Esophagus muscularis mucosa (tissue), 4 donors: Measurements from ENCODE around the gene ZFHX3. TPM values are rescaled to one million over a fixed set of nuclear protein-coding genes. Genes with fewer than 3 reads are reported as not detected.

ENCODE experiments used
- DNase-seq: peaks from one replicate; pipeline ENCODE4 v3.0.0-alpha.2; 2017; ENCODE audit errors: extremely low spot score
- H3K27ac ChIP-seq, 4 donors: fragments of 200-600 bp; sonication (generic); replicated peaks in 1 of 4; 1 replicate in 3 of 4; 2 replicates in 1 of 4; pipeline ENCODE4 v1.5.1; 2016 to 2019; ENCODE audit warnings: mild to moderate bottlenecking in 1 of 4
- H3K27me3 ChIP-seq, 4 donors: fragments of 200-600 bp; sonication (generic); one replicate each; pipeline versions ENCODE4 v1.5.1 to v1.6.0; 2016 to 2019
- H3K36me3 ChIP-seq, 4 donors: fragments of 200-600 bp; sonication (generic); one replicate each; pipeline ENCODE4 v1.5.1; 2016 to 2019
- H3K4me1 ChIP-seq, 4 donors: fragments of 200-600 bp; sonication (generic); one replicate each; pipeline ENCODE4 v1.5.1; 2016 to 2019
- H3K4me3 ChIP-seq, 4 donors: fragments of 200-600 bp; sonication (generic); 1 replicate in 2 of 4; 2 replicates in 2 of 4; pipeline ENCODE4 v1.5.1; 2016 to 2019; ENCODE audit warnings: mild to moderate bottlenecking in 4 of 4, moderate library complexity in 1 of 4
- H3K9me3 ChIP-seq, 4 donors: fragments of 200-600 bp; sonication (generic); 1 replicate in 3 of 4; 2 replicates in 1 of 4; pipeline ENCODE4 v1.5.1; 2016 to 2019
- EP300 ChIP-seq: sonication (generic); formaldehyde crosslinking; IDR thresholded peaks from one replicate; pipeline ENCODE4 v1.6.1; 2017; ENCODE audit warnings: antibody characterized with exemption
- POLR2A ChIP-seq: fragments of 450-650 bp; IDR thresholded peaks from one replicate; pipeline ENCODE4 v1.6.1; 2017; ENCODE audit warnings: antibody characterized with exemption, moderate library complexity, mild to moderate bottlenecking, low read depth
- POLR2AphosphoS5 ChIP-seq, 2 donors: sonication (generic); formaldehyde crosslinking; IDR thresholded peaks; one replicate each; pipeline ENCODE4 v1.6.1; 2017; ENCODE audit warnings: antibody characterized with exemption in 2 of 2
- WGBS: methylation state at CpG from one replicate; pipeline ENCODE4 v1.1.5; 2018; 5-methylcytosine and 5-hydroxymethylcytosine counted together
- intact Hi-C: fragments of 100-400 bp; cut with DNase I; formaldehyde crosslinking; loops from one replicate; pipeline ENCODE4 v1.15.1; 2023
- total RNA-seq, 4 donors: library from RNA; depleted of rRNA; stranded (reverse); fragments of >200 nt; gene quantifications; one replicate each; pipeline versions ENCODE4 v1.1.0 to v1.2.1, GENCODE V29; 2016
- TF ChIP-seq, protein P1 (sequence below), 3 experiments: fragments of 200-600 bp in 2 of 3; fragments of 450-650 bp in 1 of 3; sonication (generic) in 2 of 3; IDR thresholded peaks; one replicate each; pipeline ENCODE4 v1.5.1; 2017 to 2019; ENCODE audit warnings: antibody characterized with exemption in 3 of 3, mild to moderate bottlenecking in 2 of 3, moderate library complexity in 1 of 3

Gene ZFHX3
- total RNA-seq, 4 donors from 2014 or later = 25.7 to 53.0 (median 30.6) TPM

DNA sequence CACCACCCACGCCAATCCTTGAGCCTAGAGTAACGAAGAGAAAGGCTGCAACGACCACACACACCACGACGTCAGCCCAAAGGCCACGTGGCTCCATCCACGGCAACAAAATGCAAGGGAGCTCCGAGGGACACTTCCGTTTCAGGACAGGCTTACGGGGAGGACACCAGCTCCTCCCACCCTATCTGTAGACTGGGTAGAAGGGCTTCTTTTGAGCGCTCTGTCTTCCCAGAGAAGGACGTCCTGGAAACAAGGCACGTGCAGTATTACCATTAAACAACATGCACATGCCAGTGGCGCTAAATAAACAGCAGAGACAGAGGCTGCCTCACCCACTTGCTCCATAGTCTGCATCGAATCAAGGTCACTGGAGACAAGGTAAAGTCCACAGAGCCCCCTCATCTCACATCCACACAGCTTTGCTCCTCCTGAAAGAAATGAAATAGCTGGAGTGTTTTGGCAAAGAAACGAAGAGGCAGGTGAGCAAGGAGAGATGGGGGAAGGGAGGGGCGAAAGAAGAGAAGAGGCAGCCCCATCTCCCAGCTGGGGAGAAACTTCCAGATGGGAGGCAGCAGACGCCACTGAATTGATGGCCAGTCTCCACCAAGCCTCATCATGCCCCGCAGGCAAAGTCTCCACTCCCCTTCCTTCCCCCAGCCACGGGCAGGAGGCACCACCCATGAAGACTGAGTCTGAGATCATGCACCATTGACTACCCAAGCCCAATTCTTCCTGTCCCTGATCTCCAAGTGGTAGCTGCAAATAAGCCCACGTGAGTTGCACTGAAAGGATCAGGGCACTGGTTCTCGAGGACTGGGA lies 24.0 kb downstream of the ZFHX3 start:
- Histone ChIP-seq H3K36me3 (peaks cover 0 to 4% (median 0%) of the 10 kb centered on the region in 4 donors), H3K4me1 (peaks cover 48 to 98% (median 60%) of the 10 kb centered on the region in 4 donors), H3K9me3 (no peaks in the 10 kb centered on the region), H3K4me3 (no peak overlapping the region), H3K27me3 (no peaks in the 10 kb centered on the region), H3K27ac (no peak overlapping the region)
- TF ChIP-seq, protein P1, sequence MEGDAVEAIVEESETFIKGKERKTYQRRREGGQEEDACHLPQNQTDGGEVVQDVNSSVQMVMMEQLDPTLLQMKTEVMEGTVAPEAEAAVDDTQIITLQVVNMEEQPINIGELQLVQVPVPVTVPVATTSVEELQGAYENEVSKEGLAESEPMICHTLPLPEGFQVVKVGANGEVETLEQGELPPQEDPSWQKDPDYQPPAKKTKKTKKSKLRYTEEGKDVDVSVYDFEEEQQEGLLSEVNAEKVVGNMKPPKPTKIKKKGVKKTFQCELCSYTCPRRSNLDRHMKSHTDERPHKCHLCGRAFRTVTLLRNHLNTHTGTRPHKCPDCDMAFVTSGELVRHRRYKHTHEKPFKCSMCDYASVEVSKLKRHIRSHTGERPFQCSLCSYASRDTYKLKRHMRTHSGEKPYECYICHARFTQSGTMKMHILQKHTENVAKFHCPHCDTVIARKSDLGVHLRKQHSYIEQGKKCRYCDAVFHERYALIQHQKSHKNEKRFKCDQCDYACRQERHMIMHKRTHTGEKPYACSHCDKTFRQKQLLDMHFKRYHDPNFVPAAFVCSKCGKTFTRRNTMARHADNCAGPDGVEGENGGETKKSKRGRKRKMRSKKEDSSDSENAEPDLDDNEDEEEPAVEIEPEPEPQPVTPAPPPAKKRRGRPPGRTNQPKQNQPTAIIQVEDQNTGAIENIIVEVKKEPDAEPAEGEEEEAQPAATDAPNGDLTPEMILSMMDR (IDR thresholded peaks at IDR 0.05) = no peak
- TF ChIP-seq POLR2AphosphoS5 (IDR thresholded peaks at IDR 0.05) = no peak
- no peak for TF ChIP-seq EP300
- TF ChIP-seq POLR2A = no peak
- no peak for DNase-seq
- intact Hi-C loops = no loop called here
- 94% methylated on average over 20 of the region's 22 CpGs for WGBS

DNA sequence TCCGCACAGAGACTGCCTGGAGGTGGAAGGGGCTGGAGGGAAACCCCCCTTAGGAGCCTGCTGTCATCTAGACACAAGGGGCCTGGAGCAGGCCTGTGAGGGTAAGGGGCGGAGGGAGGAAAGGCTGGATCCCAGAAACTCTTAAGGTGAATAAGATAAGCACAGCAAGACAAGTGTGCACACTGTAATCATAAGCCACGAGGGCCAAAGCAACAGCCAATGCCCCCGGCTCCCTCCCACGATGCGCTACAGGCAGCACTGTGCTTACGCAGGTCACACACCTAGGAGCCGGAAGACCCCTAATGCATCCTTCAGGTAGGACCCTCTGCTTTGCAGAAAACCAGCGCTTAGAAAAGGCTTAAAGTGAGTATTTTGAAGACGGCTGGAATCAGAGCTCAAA lies 24.6 kb downstream of the ZFHX3 start:
- Histone ChIP-seq H3K4me3 (no peak overlapping the region), H3K36me3 (peaks cover 0 to 4% (median 0%) of the 10 kb centered on the region in 4 donors), H3K27me3 (no peaks in the 10 kb centered on the region), H3K27ac (no peak overlapping the region), H3K9me3 (no peaks in the 10 kb centered on the region), H3K4me1 (peaks cover 47 to 98% (median 62%) of the 10 kb centered on the region in 4 donors)
- no peak for DNase-seq
- WGBS = 93% methylated on average over 10 of the region's 10 CpGs
- intact Hi-C loops = no loop called here
- no peak for TF ChIP-seq EP300
- TF ChIP-seq, protein P1 (IDR thresholded peaks at IDR 0.05) = no peak

DNA sequence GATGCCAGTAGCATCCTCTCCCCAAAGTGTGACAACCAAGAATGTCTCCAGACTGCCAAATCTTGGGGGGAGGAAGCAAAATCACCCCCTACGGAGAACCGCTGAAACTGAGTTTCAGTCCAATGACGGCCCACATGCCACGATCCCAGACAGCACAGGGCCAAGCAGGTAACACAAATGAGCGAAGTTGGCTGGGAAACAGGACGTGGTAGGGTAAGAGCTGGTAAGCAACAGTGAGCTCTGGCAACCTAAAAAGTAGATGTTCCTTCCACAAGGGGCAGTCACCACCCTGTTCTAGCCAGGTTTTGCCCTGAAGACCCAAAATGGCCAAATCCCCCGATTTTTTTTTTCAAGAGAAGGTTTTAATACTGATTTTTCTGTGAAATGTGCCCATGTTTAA lies 25.4 kb downstream of the ZFHX3 start:
- DNase-seq = no peak
- peak overlapping the region in 2 of 4 donors; percentile 13 to 23 for H3K27ac ChIP-seq
- H3K4me1 ChIP-seq = peaks cover 41 to 93% (median 58%) of the 10 kb centered on the region in 4 donors
- intact Hi-C loops = no loop called here
- H3K9me3 ChIP-seq = no peaks in the 10 kb centered on the region
- WGBS = 95% methylated on average over 7 of the region's 7 CpGs
- no peaks in the 10 kb centered on the region for H3K27me3 ChIP-seq
- H3K36me3 ChIP-seq = peaks cover 0 to 4% (median 0%) of the 10 kb centered on the region in 4 donors
- no peak overlapping the region for H3K4me3 ChIP-seq
- TF ChIP-seq, protein P1 (IDR thresholded peaks at IDR 0.05) = no peak
- no peak for TF ChIP-seq POLR2AphosphoS5 (IDR thresholded peaks at IDR 0.05)
- TF ChIP-seq EP300 = no peak
- TF ChIP-seq POLR2A = no peak

GRCh38 chr16:73021866-73022495 lies 25.9 kb downstream of the ZFHX3 start:
- peak overlapping the region in 2 of 4 donors; percentile 13 to 23 for H3K27ac ChIP-seq
- no peak overlapping the region for H3K4me3 ChIP-seq
- WGBS = 83% methylated on average over 12 of the region's 12 CpGs
- TF ChIP-seq, protein P1 (IDR thresholded peaks at IDR 0.05) = no peak
- TF ChIP-seq EP300 (no peak), POLR2A (no peak), POLR2AphosphoS5 (IDR thresholded peaks at IDR 0.05) (no peak)
- intact Hi-C loops = no loop called here
- H3K9me3 ChIP-seq = no peaks in the 10 kb centered on the region
- no peaks in the 10 kb centered on the region for H3K27me3 ChIP-seq
- DNase-seq = no peak
- H3K36me3 ChIP-seq = peaks cover 0 to 4% (median 0%) of the 10 kb centered on the region in 4 donors
- H3K4me1 ChIP-seq = peaks cover 42 to 93% (median 58%) of the 10 kb centered on the region in 4 donors
